Smooth muscle cell (in vitro differentiated cells): ENCODE measurements around the gene ZNF599. TPM values are rescaled to one million over a fixed set of nuclear protein-coding genes. Genes with fewer than 3 reads are reported as not detected.

ENCODE experiments used
- DNase-seq: peaks from one replicate; lab custom pipeline; 2025; ENCODE audit not compliant: unreplicated experiment; lab: John Stamatoyannopoulos, UW
- H2AFZ ChIP-seq: fragments of 200-600 bp; sonication (generic); 2 replicates; pipeline ENCODE4 v1.6.0; 2016; ENCODE audit warnings: antibody characterized with exemption, low read depth, mild to moderate bottlenecking
- H3F3A ChIP-seq: fragments of 200-600 bp; sonication (generic); 2 replicates; pipeline ENCODE4 v1.6.0; 2017; ENCODE audit warnings: antibody characterized with exemption, low read depth
- H3K27ac ChIP-seq: fragments of 200-600 bp; sonication (generic); 2 replicates; pipeline ENCODE4 v1.5.1; 2016; ENCODE audit warnings: low read depth, mild to moderate bottlenecking
- H3K27me3 ChIP-seq: fragments of 200-600 bp; sonication (generic); 2 replicates; pipeline ENCODE4 v1.6.1; 2016; ENCODE audit warnings: low read depth, mild to moderate bottlenecking
- H3K36me3 ChIP-seq: fragments of 200-600 bp; sonication (generic); 2 replicates; pipeline ENCODE4 v1.5.1; 2016; ENCODE audit warnings: low read depth
- H3K4me1 ChIP-seq: fragments of 200-600 bp; sonication (generic); 2 replicates; pipeline ENCODE4 v1.5.1; 2016; ENCODE audit warnings: low read depth
- H3K4me2 ChIP-seq: fragments of 200-600 bp; sonication (generic); 2 replicates; pipeline ENCODE4 v1.6.0; 2016; ENCODE audit warnings: mild to moderate bottlenecking
- H3K4me3 ChIP-seq: fragments of 200-600 bp; sonication (generic); 2 replicates; pipeline ENCODE4 v1.5.1; 2016; ENCODE audit warnings: mild to moderate bottlenecking
- H3K79me2 ChIP-seq: fragments of 200-600 bp; sonication (generic); 2 replicates; pipeline ENCODE4 v1.6.0; 2016; ENCODE audit warnings: low read depth, mild to moderate bottlenecking
- H3K9ac ChIP-seq: fragments of 200-600 bp; sonication (generic); 2 replicates; pipeline ENCODE4 v1.6.0; 2016; ENCODE audit warnings: low read depth
- H3K9me3 ChIP-seq: fragments of 200-600 bp; sonication (generic); replicated peaks from 2 replicates; pipeline ENCODE4 v1.5.1; 2016; ENCODE audit warnings: low read depth
- H4K20me1 ChIP-seq: fragments of 200-600 bp; sonication (generic); 2 replicates; pipeline ENCODE4 v1.6.0; 2016; ENCODE audit warnings: low read depth
- CTCF ChIP-seq: fragments of 200-600 bp; sonication (generic); IDR thresholded peaks from 2 replicates; pipeline ENCODE4 v1.5.1; 2017; ENCODE audit warnings: borderline replicate concordance, mild to moderate bottlenecking, antibody characterized with exemption; ENCODE audit not compliant: insufficient read depth, poor library complexity, severe bottlenecking
- WGBS: methylation state at CpG from one replicate; pipeline ENCODE4 v1.1.7; 2016; ENCODE audit warnings: low lambda C conversion rate; 5-methylcytosine and 5-hydroxymethylcytosine counted together
- polyA plus RNA-seq: library from polyadenylated mRNA; unstranded; fragments of >200 nt; fragmentation: Nextera tagmentation; extraction: Ambion mirVana; gene quantifications from 2 replicates; pipeline ENCODE4 v1.2.1, GENCODE V29; 2016
- total RNA-seq: library from RNA; depleted of rRNA; stranded (reverse); fragments of >200 nt; gene quantifications from 2 replicates; pipeline ENCODE4 v1.2.3, GENCODE V29; 2014

Gene ZNF599
- total and polyA plus RNA-seq, 2 experiments from 2014 or later = 7.7 to 8.3 TPM

GRCh38 chr19:34711890-34712289, 61.1 kb downstream of the ZNF599 start:
- Histone ChIP-seq H3K27ac (no peak overlapping the region), H3K79me2 (no peaks in the 10 kb centered on the region), H2AFZ (no peak overlapping the region), H3K9ac (no peak overlapping the region), H3K4me1 (no peaks in the 10 kb centered on the region), H4K20me1 (no peaks in the 10 kb centered on the region), H3K4me2 (no peak overlapping the region), H3K9me3 (peaks cover 3% of the 10 kb centered on the region), H3K4me3 (no peak overlapping the region), H3K36me3 (no peaks in the 10 kb centered on the region), H3F3A (no peaks in the 10 kb centered on the region), H3K27me3 (no peaks in the 10 kb centered on the region)
- DNase-seq = no peak
- TF ChIP-seq CTCF = no peak
- WGBS = 51% methylated on average over 6 of the region's 6 CpGs

Other genes with a start within 250 kb of the ZNF599 start
- not detected in 2 replicates for gene SCGB2B2, start 96.1 kb downstream of the ZNF599 start, total RNA-seq
- gene SCGB2B2, start 96.1 kb downstream of the ZNF599 start, polyA plus RNA-seq = 0.73 TPM in 1 of 2 replicates, not detected in the other
- 16.0 and 34.6 TPM in 2 replicates for gene ZNF302, start 95.5 kb downstream of the ZNF599 start, total RNA-seq
- gene ZNF302, start 95.5 kb downstream of the ZNF599 start, polyA plus RNA-seq = 11.5 and 17.5 TPM in 2 replicates
- gene ZNF181, start 39.0 kb downstream of the ZNF599 start, total RNA-seq = 9.7 and 33.8 TPM in 2 replicates
- 4.1 and 7.1 TPM in 2 replicates for gene ZNF181, start 39.0 kb downstream of the ZNF599 start, polyA plus RNA-seq
- 1.2 and 3.0 TPM in 2 replicates for gene ZNF30, start 153.7 kb upstream of the ZNF599 start, total RNA-seq
- gene ZNF30, start 153.7 kb upstream of the ZNF599 start, polyA plus RNA-seq = 2.3 and 3.1 TPM in 2 replicates
- 7.1 and 8.8 TPM in 2 replicates for gene ZNF792, start 191.0 kb upstream of the ZNF599 start, total RNA-seq
- 2.8 TPM in 2 replicates for gene ZNF792, start 191.0 kb upstream of the ZNF599 start, polyA plus RNA-seq
- gene GRAMD1A, start 227.1 kb upstream of the ZNF599 start, total RNA-seq = 19.4 and 27.6 TPM in 2 replicates
- 59.6 and 74.1 TPM in 2 replicates for gene GRAMD1A, start 227.1 kb upstream of the ZNF599 start, polyA plus RNA-seq